Ishikawa (cell line): Measurements from ENCODE around the gene OR11A1.

Experiments used
- CEBPB ChIP-seq: IDR thresholded peaks from 2 replicates; pipeline ENCODE4 v1.6.1; 2012
- EP300 ChIP-seq: IDR thresholded peaks from 2 replicates; pipeline ENCODE4 v1.6.1; 2012; ENCODE audit warnings: borderline replicate concordance
- FOXM1 ChIP-seq: IDR thresholded peaks from 2 replicates; pipeline ENCODE4 v1.6.1; 2012; ENCODE audit warnings: low read depth, borderline replicate concordance
- NFIC ChIP-seq: IDR thresholded peaks from 2 replicates; pipeline ENCODE4 v1.6.1; 2012
- RAD21 ChIP-seq: IDR thresholded peaks from 2 replicates; pipeline ENCODE4 v1.6.1; 2012; ENCODE audit warnings: low read depth
- TAF1 ChIP-seq: IDR thresholded peaks from 2 replicates; pipeline ENCODE4 v1.6.1; 2012; ENCODE audit warnings: low read depth, mild to moderate bottlenecking
- TCF12 ChIP-seq: IDR thresholded peaks from 2 replicates; pipeline ENCODE4 v1.6.1; 2012; ENCODE audit warnings: low read depth
- YY1 ChIP-seq: IDR thresholded peaks from 2 replicates; pipeline ENCODE4 v1.6.1; 2012; ENCODE audit warnings: low read depth
- TF ChIP-seq, protein P1 (sequence below): IDR thresholded peaks from 2 replicates; pipeline ENCODE4 v1.6.1; 2012

DNA sequence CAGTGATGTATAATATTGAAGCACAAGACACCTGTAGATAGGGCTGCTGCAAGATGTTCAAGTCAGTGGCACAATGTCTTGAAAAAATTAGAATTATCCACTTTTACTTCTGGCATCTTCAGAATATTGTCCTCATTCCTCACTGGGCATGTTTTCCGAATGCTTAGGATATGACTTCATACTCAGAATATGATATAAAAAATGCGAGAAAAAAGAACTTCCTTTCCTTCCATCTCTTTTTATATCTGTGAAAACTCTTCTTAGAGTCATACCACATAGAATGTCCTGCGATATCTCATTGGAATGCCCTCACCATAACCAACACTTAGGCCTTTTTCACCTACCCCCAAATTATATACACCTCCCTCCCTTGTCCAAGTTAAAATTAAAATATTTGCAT, 26.3 kb upstream of the OR11A1 start:
- no peak for TF ChIP-seq NFIC
- TF ChIP-seq RAD21, result no peak
- no peak for TF ChIP-seq CEBPB
- TF ChIP-seq TCF12, result no peak
- TF ChIP-seq FOXM1, result no peak
- no peak for TF ChIP-seq EP300
- no peak for TF ChIP-seq YY1
- TF ChIP-seq TAF1, result no peak
- TF ChIP-seq, protein P1, sequence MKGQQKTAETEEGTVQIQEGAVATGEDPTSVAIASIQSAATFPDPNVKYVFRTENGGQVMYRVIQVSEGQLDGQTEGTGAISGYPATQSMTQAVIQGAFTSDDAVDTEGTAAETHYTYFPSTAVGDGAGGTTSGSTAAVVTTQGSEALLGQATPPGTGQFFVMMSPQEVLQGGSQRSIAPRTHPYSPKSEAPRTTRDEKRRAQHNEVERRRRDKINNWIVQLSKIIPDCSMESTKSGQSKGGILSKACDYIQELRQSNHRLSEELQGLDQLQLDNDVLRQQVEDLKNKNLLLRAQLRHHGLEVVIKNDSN, result no peak
